A549 (cell line): Measurements from ENCODE around the gene FAM120A.

Experiments used
- CHD4 ChIP-seq: fragments of 200-600 bp; sonication (generic); IDR thresholded peaks from 2 replicates; pipeline ENCODE4 v1.6.1; 2016; ENCODE audit warnings: antibody characterized with exemption, mild to moderate bottlenecking, borderline replicate concordance
- CTCF ChIP-seq: fragments of >200 bp; sonication (Bioruptor Twin); formaldehyde crosslinking; IDR thresholded peaks from 3 replicates; pipeline ENCODE4 v1.5.1; 2016
- MAFK ChIP-seq: fragments of 450-650 bp; IDR thresholded peaks from 2 replicates; pipeline ENCODE4 v1.6.1; 2014; ENCODE audit not compliant: partially characterized antibody
- POLR2A ChIP-seq: IDR thresholded peaks from 2 replicates; pipeline ENCODE4 v1.6.1; 2012; ENCODE audit warnings: mild to moderate bottlenecking, low read length
- TF ChIP-seq, protein P1 (sequence below): fragments of 450-650 bp; IDR thresholded peaks from 2 replicates; pipeline ENCODE4 v1.6.1; 2014; ENCODE audit warnings: antibody characterized with exemption

GRCh38 chr9:93496285-93496684, 44.8 kb downstream of the FAM120A start:
- TF ChIP-seq CHD4: no peak
- no peak for TF ChIP-seq CTCF
- no peak for TF ChIP-seq POLR2A
- TF ChIP-seq, protein P1, sequence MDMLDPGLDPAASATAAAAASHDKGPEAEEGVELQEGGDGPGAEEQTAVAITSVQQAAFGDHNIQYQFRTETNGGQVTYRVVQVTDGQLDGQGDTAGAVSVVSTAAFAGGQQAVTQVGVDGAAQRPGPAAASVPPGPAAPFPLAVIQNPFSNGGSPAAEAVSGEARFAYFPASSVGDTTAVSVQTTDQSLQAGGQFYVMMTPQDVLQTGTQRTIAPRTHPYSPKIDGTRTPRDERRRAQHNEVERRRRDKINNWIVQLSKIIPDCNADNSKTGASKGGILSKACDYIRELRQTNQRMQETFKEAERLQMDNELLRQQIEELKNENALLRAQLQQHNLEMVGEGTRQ: no peak
- TF ChIP-seq MAFK: no peak
